HEK293 (cell line): Measurements from ENCODE around the gene NYAP2.

Experiments used
- CTCF ChIA-PET: fragments of 350-600 bp; formaldehyde crosslinking; extraction: SDS; loops from one replicate; lab custom pipeline; 2021; ENCODE audit warnings: antibody characterized with exemption; lab: Yijun Ruan, JAX
- POLR2A ChIA-PET: fragments of 300-600 bp; formaldehyde crosslinking; extraction: SDS; loops from one replicate; lab custom pipeline; 2020; ENCODE audit warnings: antibody characterized with exemption, inconsistent platforms; lab: Yijun Ruan, JAX
- H3K27ac ChIP-seq: fragments of 200-500 bp; sonication (Bioruptor generic); 2 replicates; pipeline ENCODE4 v1.5.1; 2014; ENCODE audit warnings: low read depth, low read length, control low read depth, inconsistent platforms; ENCODE audit errors: extremely low read depth
- H3K36me3 ChIP-seq, 2 experiments: fragments of 200-500 bp in 1 of 2; sonication (Bioruptor generic) in 1 of 2; 1 replicate in 1 of 2; 2 replicates in 1 of 2; pipeline ENCODE4 v1.5.1; 2014 to 2017; ENCODE audit warnings: inconsistent platforms in 2 of 2, low read length in 2 of 2; ENCODE audit not compliant: control insufficient read depth in 2 of 2, insufficient read depth in 1 of 2
- H3K4me1 ChIP-seq: fragments of 200-500 bp; sonication (Bioruptor generic); 2 replicates; pipeline ENCODE4 v1.5.1; 2014; ENCODE audit warnings: mild to moderate bottlenecking, low read length, inconsistent platforms; ENCODE audit not compliant: control insufficient read depth, insufficient read depth
- H3K4me3 ChIP-seq: 2 replicates; pipeline ENCODE4 v1.5.1; 2011; ENCODE audit warnings: low read depth, mild to moderate bottlenecking, control low read depth, low read length, moderate library complexity
- H3K9me3 ChIP-seq: fragments of 200-500 bp; sonication (Bioruptor generic); 2 replicates; pipeline ENCODE4 v1.5.1; 2014; ENCODE audit warnings: low read depth, low read length, inconsistent platforms; ENCODE audit not compliant: control insufficient read depth, insufficient read depth
- REPIN1 ChIP-seq: fragments of 450-650 bp; formaldehyde crosslinking; IDR thresholded peaks from 2 replicates; pipeline ENCODE4 v1.5.1; 2017; ENCODE audit warnings: missing biosample characterization, missing genetic modification characterization, low read depth
- SETDB1 ChIP-seq: IDR thresholded peaks from one replicate; pipeline ENCODE4 v1.6.1; 2017; ENCODE audit warnings: mild to moderate bottlenecking, low read length, moderate library complexity, mixed read lengths; ENCODE audit not compliant: insufficient read length
- SP7 ChIP-seq: fragments of 450-650 bp; formaldehyde crosslinking; IDR thresholded peaks from 2 replicates; pipeline ENCODE4 v1.5.1; 2016; ENCODE audit warnings: missing biosample characterization, missing genetic modification characterization
- YY2 ChIP-seq: fragments of 450-650 bp; formaldehyde crosslinking; IDR thresholded peaks from 2 replicates; pipeline ENCODE4 v1.5.1; 2016; ENCODE audit warnings: missing biosample characterization, missing genetic modification characterization
- ZNF10 ChIP-seq: fragments of 450-650 bp; formaldehyde crosslinking; IDR thresholded peaks from 2 replicates; pipeline ENCODE4 v1.5.1; 2017; ENCODE audit warnings: missing biosample characterization, missing genetic modification characterization
- ZNF138 ChIP-seq: fragments of 450-650 bp; formaldehyde crosslinking; IDR thresholded peaks from 2 replicates; pipeline ENCODE4 v1.5.1; 2016; ENCODE audit warnings: missing biosample characterization, missing genetic modification characterization, borderline replicate concordance
- ZNF140 ChIP-seq: fragments of 450-650 bp; formaldehyde crosslinking; IDR thresholded peaks from 2 replicates; pipeline ENCODE4 v1.5.1; 2016; ENCODE audit warnings: missing biosample characterization, missing genetic modification characterization
- ZNF416 ChIP-seq: fragments of 450-650 bp; formaldehyde crosslinking; IDR thresholded peaks from 2 replicates; pipeline ENCODE4 v1.5.1; 2016; ENCODE audit warnings: missing biosample characterization, missing genetic modification characterization
- ZNF549 ChIP-seq: fragments of 450-650 bp; IDR thresholded peaks from 2 replicates; pipeline ENCODE4 v1.5.1; 2018; ENCODE audit warnings: missing biosample characterization, missing genetic modification characterization, mild to moderate bottlenecking, inconsistent platforms, moderate library complexity
- ZNF629 ChIP-seq: fragments of 450-650 bp; formaldehyde crosslinking; IDR thresholded peaks from 2 replicates; pipeline ENCODE4 v1.5.1; 2017; ENCODE audit warnings: missing biosample characterization, missing genetic modification characterization
- ZNF707 ChIP-seq: fragments of 450-650 bp; formaldehyde crosslinking; IDR thresholded peaks from 2 replicates; pipeline ENCODE4 v1.5.1; 2016; ENCODE audit warnings: missing biosample characterization, missing genetic modification characterization
- ZNF792 ChIP-seq: fragments of 450-650 bp; formaldehyde crosslinking; IDR thresholded peaks from 2 replicates; pipeline ENCODE4 v1.5.1; 2016; ENCODE audit warnings: missing biosample characterization, missing genetic modification characterization
- ZSCAN23 ChIP-seq: fragments of 450-650 bp; formaldehyde crosslinking; IDR thresholded peaks from 2 replicates; pipeline ENCODE4 v1.5.1; 2016; ENCODE audit warnings: missing biosample characterization, missing genetic modification characterization
- TF ChIP-seq, protein P1 (sequence below): fragments of 450-650 bp; formaldehyde crosslinking; IDR thresholded peaks from 2 replicates; pipeline ENCODE4 v1.5.1; 2017; ENCODE audit warnings: missing biosample characterization, missing genetic modification characterization
- TF ChIP-seq, protein P2 (sequence below): fragments of 450-650 bp; formaldehyde crosslinking; IDR thresholded peaks from 2 replicates; pipeline ENCODE4 v1.5.1; 2017; ENCODE audit warnings: missing biosample characterization, missing genetic modification characterization
- TF ChIP-seq, protein P3 (sequence below): fragments of 450-650 bp; formaldehyde crosslinking; IDR thresholded peaks from 2 replicates; pipeline ENCODE4 v1.5.1; 2016; ENCODE audit warnings: missing biosample characterization, missing genetic modification characterization
- TF ChIP-seq, protein P4 (sequence below): fragments of 450-650 bp; formaldehyde crosslinking; IDR thresholded peaks from 2 replicates; pipeline ENCODE4 v1.5.1; 2016; ENCODE audit warnings: missing biosample characterization, missing genetic modification characterization, borderline replicate concordance
- TF ChIP-seq, protein P5 (sequence below): fragments of 450-650 bp; formaldehyde crosslinking; IDR thresholded peaks from 2 replicates; pipeline ENCODE4 v1.5.1; 2016; ENCODE audit warnings: missing biosample characterization, missing genetic modification characterization
- TF ChIP-seq, protein P6 (sequence below): fragments of 450-650 bp; formaldehyde crosslinking; IDR thresholded peaks from 2 replicates; pipeline ENCODE4 v1.5.1; 2017; ENCODE audit warnings: missing biosample characterization, mild to moderate bottlenecking, missing genetic modification characterization, moderate library complexity

The NYAP2 gene

DNA sequence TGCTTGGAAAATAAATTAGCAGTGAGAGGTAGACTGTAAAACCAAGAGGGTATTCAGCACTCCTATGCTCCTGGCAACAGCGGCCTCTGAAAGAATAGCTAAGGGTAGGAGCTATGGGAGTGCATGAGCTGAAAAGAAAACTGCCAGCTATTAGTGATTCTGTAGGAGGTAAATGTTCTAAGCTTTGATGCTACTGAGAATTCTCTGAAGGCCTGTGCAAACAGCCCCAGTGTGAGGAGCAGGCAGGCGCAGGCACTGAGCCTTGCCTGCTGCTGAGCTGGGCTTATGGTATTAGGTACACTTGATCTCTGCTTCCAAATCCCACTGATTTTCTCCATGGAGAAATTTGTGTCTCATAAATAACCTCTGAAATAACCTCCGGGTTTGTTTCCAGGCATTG, 86.7 kb downstream of the NYAP2 start:
- ChIA-PET POLR2A (no interaction called here), CTCF (no interaction called here)
- no peak overlapping the region for H3K27ac ChIP-seq
- H3K4me3 ChIP-seq: no peak overlapping the region
- no peaks in the 10 kb centered on the region for H3K4me1 ChIP-seq
- no peaks in the 10 kb centered on the region for H3K9me3 ChIP-seq
- TF ChIP-seq ZNF416 (tag by site-specific recombination) (no peak), YY2 (tag by site-specific recombination) (no peak), ZNF549 (no peak), REPIN1 (tag by site-specific recombination) (no peak), SP7 (tag by site-specific recombination) (no peak), ZNF140 (tag by site-specific recombination) (no peak), ZSCAN23 (tag by site-specific recombination) (no peak), ZNF138 (tag by site-specific recombination) (no peak), ZNF707 (no peak), ZNF629 (tag by site-specific recombination) (no peak), ZNF792 (tag by site-specific recombination) (no peak), SETDB1 (no peak), ZNF10 (tag by site-specific recombination) (no peak)
- TF ChIP-seq, protein P1, sequence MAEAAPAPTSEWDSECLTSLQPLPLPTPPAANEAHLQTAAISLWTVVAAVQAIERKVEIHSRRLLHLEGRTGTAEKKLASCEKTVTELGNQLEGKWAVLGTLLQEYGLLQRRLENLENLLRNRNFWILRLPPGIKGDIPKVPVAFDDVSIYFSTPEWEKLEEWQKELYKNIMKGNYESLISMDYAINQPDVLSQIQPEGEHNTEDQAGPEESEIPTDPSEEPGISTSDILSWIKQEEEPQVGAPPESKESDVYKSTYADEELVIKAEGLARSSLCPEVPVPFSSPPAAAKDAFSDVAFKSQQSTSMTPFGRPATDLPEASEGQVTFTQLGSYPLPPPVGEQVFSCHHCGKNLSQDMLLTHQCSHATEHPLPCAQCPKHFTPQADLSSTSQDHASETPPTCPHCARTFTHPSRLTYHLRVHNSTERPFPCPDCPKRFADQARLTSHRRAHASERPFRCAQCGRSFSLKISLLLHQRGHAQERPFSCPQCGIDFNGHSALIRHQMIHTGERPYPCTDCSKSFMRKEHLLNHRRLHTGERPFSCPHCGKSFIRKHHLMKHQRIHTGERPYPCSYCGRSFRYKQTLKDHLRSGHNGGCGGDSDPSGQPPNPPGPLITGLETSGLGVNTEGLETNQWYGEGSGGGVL: no peak
- TF ChIP-seq, protein P2, sequence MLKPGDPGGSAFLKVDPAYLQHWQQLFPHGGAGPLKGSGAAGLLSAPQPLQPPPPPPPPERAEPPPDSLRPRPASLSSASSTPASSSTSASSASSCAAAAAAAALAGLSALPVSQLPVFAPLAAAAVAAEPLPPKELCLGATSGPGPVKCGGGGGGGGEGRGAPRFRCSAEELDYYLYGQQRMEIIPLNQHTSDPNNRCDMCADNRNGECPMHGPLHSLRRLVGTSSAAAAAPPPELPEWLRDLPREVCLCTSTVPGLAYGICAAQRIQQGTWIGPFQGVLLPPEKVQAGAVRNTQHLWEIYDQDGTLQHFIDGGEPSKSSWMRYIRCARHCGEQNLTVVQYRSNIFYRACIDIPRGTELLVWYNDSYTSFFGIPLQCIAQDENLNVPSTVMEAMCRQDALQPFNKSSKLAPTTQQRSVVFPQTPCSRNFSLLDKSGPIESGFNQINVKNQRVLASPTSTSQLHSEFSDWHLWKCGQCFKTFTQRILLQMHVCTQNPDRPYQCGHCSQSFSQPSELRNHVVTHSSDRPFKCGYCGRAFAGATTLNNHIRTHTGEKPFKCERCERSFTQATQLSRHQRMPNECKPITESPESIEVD (tag by site-specific recombination): no peak
- TF ChIP-seq, protein P3, sequence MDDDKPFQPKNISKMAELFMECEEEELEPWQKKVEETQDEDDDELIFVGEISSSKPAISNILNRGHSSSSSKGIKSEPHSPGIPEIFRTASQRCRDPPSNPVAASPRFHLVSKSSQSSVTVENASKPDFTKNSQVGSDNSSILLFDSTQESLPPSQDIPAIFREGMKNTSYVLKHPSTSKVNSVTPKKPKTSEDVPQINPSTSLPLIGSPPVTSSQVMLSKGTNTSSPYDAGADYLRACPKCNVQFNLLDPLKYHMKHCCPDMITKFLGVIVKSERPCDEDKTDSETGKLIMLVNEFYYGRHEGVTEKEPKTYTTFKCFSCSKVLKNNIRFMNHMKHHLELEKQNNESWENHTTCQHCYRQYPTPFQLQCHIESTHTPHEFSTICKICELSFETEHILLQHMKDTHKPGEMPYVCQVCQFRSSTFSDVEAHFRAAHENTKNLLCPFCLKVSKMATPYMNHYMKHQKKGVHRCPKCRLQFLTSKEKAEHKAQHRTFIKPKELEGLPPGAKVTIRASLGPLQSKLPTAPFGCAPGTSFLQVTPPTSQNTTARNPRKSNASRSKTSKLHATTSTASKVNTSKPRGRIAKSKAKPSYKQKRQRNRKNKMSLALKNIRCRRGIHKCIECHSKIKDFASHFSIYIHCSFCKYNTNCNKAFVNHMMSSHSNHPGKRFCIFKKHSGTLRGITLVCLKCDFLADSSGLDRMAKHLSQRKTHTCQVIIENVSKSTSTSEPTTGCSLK (tag by site-specific recombination): no peak
- TF ChIP-seq, protein P4, sequence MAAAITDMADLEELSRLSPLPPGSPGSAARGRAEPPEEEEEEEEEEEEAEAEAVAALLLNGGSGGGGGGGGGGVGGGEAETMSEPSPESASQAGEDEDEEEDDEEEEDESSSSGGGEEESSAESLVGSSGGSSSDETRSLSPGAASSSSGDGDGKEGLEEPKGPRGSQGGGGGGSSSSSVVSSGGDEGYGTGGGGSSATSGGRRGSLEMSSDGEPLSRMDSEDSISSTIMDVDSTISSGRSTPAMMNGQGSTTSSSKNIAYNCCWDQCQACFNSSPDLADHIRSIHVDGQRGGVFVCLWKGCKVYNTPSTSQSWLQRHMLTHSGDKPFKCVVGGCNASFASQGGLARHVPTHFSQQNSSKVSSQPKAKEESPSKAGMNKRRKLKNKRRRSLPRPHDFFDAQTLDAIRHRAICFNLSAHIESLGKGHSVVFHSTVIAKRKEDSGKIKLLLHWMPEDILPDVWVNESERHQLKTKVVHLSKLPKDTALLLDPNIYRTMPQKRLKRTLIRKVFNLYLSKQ (tag by site-specific recombination): no peak
- TF ChIP-seq, protein P5, sequence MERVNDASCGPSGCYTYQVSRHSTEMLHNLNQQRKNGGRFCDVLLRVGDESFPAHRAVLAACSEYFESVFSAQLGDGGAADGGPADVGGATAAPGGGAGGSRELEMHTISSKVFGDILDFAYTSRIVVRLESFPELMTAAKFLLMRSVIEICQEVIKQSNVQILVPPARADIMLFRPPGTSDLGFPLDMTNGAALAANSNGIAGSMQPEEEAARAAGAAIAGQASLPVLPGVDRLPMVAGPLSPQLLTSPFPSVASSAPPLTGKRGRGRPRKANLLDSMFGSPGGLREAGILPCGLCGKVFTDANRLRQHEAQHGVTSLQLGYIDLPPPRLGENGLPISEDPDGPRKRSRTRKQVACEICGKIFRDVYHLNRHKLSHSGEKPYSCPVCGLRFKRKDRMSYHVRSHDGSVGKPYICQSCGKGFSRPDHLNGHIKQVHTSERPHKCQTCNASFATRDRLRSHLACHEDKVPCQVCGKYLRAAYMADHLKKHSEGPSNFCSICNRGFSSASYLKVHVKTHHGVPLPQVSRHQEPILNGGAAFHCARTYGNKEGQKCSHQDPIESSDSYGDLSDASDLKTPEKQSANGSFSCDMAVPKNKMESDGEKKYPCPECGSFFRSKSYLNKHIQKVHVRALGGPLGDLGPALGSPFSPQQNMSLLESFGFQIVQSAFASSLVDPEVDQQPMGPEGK (tag by site-specific recombination): no peak
- TF ChIP-seq, protein P6, sequence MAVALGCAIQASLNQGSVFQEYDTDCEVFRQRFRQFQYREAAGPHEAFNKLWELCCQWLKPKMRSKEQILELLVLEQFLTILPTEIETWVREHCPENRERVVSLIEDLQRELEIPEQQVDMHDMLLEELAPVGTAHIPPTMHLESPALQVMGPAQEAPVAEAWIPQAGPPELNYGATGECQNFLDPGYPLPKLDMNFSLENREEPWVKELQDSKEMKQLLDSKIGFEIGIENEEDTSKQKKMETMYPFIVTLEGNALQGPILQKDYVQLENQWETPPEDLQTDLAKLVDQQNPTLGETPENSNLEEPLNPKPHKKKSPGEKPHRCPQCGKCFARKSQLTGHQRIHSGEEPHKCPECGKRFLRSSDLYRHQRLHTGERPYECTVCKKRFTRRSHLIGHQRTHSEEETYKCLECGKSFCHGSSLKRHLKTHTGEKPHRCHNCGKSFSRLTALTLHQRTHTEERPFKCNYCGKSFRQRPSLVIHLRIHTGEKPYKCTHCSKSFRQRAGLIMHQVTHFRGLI (tag by site-specific recombination): no peak
- no peaks in the 10 kb centered on the region for H3K36me3 ChIP-seq
